ENCODE data around the gene NELL2.
A peak's percentile ranks its signal among the peaks of the same experiment; 100 is the strongest.
"Not testable (repeated sequence)": the region's sequence is repeated elsewhere in the genome, so short reads cannot be mapped to it uniquely, and the experiment has no call there.

NELL2 gene

GRCh38 chr12:44778863-44779262, 97.3 kb downstream of the NELL2 start:
- no peak for DNase-seq

GRCh38 chr12:44777044-44777443, 99.1 kb downstream of the NELL2 start:
- DNase-seq, result no peak

- no peak for DNase-seq
Observed at GRCh38 chr12:44775901-44776300, 100.2 kb downstream of the NELL2 start.

- DNase-seq, result peak; percentile 5
Observed at GRCh38 chr12:44774815-44775411, 101.2 kb downstream of the NELL2 start.

- DNase-seq, result no peak
Observed at GRCh38 chr12:44771485-44772021, 104.6 kb downstream of the NELL2 start.

GRCh38 chr12:44765796-44766195, 110.3 kb downstream of the NELL2 start:
- no peak for DNase-seq

- no peak for DNase-seq
Observed at GRCh38 chr12:44763021-44763420, 113.1 kb downstream of the NELL2 start.

GRCh38 chr12:44759289-44759688, 116.8 kb downstream of the NELL2 start:
- DNase-seq, result no peak

- DNase-seq, result no peak
Observed at GRCh38 chr12:44750468-44750867, 125.6 kb downstream of the NELL2 start.

- no peak for DNase-seq
Observed at GRCh38 chr12:44749566-44749965, 126.5 kb downstream of the NELL2 start.

GRCh38 chr12:44748950-44749468, 127.1 kb downstream of the NELL2 start:
- DNase-seq, result no peak

GRCh38 chr12:44741292-44741980, 134.7 kb downstream of the NELL2 start:
- not testable (repeated sequence) for DNase-seq

GRCh38 chr12:44738051-44738450, 138.1 kb downstream of the NELL2 start:
- DNase-seq, result no peak

- DNase-seq, result no peak
Observed at GRCh38 chr12:44728566-44728965, 147.5 kb downstream of the NELL2 start.

GRCh38 chr12:44720265-44720664, 155.8 kb downstream of the NELL2 start:
- DNase-seq, result no peak

- DNase-seq, result no peak
Observed at GRCh38 chr12:44717612-44718011, 158.5 kb downstream of the NELL2 start.

GRCh38 chr12:44716711-44717110, 159.4 kb downstream of the NELL2 start:
- DNase-seq, result no peak

- DNase-seq, result no peak
Observed at GRCh38 chr12:44711736-44712135, 164.4 kb downstream of the NELL2 start.

- no peak for DNase-seq
Observed at GRCh38 chr12:44709166-44709565, 166.9 kb downstream of the NELL2 start.

GRCh38 chr12:44708218-44708617, 167.9 kb downstream of the NELL2 start:
- no peak for DNase-seq

GRCh38 chr12:44703182-44703910, 172.8 kb downstream of the NELL2 start:
- no peak for DNase-seq

- DNase-seq, result no peak
Observed at GRCh38 chr12:44697511-44697910, 178.6 kb downstream of the NELL2 start.

GRCh38 chr12:44696542-44696941, 179.6 kb downstream of the NELL2 start:
- peak; percentile 1 for DNase-seq

Measured in fibroblast of skin of scalp (primary cell).